ENCODE results near the gene OR51L1.

GRCh38 chr11:5043380-5043779 is 48.7 kb downstream of the OR51L1 start:
- no peak for TF ChIP-seq CTCF (IDR thresholded peaks at IDR 0.05)
- no peak for TF ChIP-seq POLR2A (IDR thresholded peaks at IDR 0.05)

All from heart left ventricle (tissue), 13 donors.